Osteocyte (in vitro differentiated cells): ENCODE results near the gene TPO. TPM values are rescaled to one million over a fixed set of nuclear protein-coding genes. Genes with fewer than 3 reads are reported as not detected.

ENCODE experiments used
- DNase-seq: peaks from one replicate; pipeline ENCODE4 v3.0.0; 2021; ENCODE audit warnings: mixed read lengths; ENCODE audit not compliant: unreplicated experiment; ENCODE audit errors: extremely low spot score
- H3K27ac Mint-ChIP-seq: one replicate; pipeline ENCODE4 v1.8.0; 2021; ENCODE audit warnings: mild to moderate bottlenecking, mixed read lengths; ENCODE audit not compliant: unreplicated experiment
- H3K27me3 Mint-ChIP-seq: one replicate; pipeline ENCODE4 v1.8.0; 2021; ENCODE audit warnings: mixed read lengths; ENCODE audit not compliant: unreplicated experiment
- H3K36me3 Mint-ChIP-seq: one replicate; pipeline ENCODE4 v1.8.0; 2021; ENCODE audit warnings: mixed read lengths; ENCODE audit not compliant: unreplicated experiment
- H3K4me1 Mint-ChIP-seq: one replicate; pipeline ENCODE4 v1.8.0; 2021; ENCODE audit warnings: mixed read lengths; ENCODE audit not compliant: unreplicated experiment
- H3K4me3 Mint-ChIP-seq: one replicate; pipeline ENCODE4 v1.8.0; 2021; ENCODE audit warnings: mild to moderate bottlenecking, moderate library complexity, mixed read lengths; ENCODE audit not compliant: unreplicated experiment
- H3K9me3 Mint-ChIP-seq: one replicate; pipeline ENCODE4 v1.8.0; 2021; ENCODE audit warnings: mixed read lengths; ENCODE audit not compliant: unreplicated experiment
- CTCF ChIP-seq: fragments of 200-600 bp; sonication (generic); IDR thresholded peaks from 2 replicates; pipeline ENCODE4 v1.5.0; 2021; ENCODE audit warnings: antibody characterized with exemption, mild to moderate bottlenecking, moderate library complexity
- total RNA-seq: library from RNA; stranded (reverse); gene quantifications from 2 replicates; pipeline ENCODE4 v1.2.1, GENCODE V29; 2021

TPO gene
- total RNA-seq, 1 donor from 2014 or later, result not detected

DNA sequence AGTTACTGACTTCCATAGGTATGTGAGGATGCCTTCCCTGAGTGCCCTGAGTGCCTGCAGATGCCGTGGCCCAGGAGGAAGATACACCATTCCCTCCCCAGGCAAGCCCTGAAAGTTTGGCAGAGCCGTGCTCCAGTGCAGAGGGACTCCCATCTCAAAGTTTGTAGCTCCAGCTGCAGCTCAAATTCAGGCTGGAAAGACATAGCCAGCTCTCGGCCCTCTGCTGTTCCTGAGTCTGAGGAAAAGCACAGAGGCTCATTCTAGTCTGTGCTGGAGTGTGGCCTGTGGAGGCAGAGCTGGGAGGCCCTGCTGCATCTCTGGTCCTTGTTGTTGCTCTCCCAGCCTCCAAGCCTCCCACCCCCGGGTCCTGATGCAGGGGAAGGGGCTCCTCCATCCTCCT lies 15.9 kb upstream of the TPO start:
- TF ChIP-seq CTCF, result no peak
- Mint-ChIP-seq H3K4me3 (no peak overlapping the region), H3K9me3 (no peaks in the 10 kb centered on the region), H3K27me3 (no peaks in the 10 kb centered on the region), H3K36me3 (no peaks in the 10 kb centered on the region), H3K4me1 (no peaks in the 10 kb centered on the region), H3K27ac (no peak overlapping the region)
- DNase-seq, result no peak

DNA sequence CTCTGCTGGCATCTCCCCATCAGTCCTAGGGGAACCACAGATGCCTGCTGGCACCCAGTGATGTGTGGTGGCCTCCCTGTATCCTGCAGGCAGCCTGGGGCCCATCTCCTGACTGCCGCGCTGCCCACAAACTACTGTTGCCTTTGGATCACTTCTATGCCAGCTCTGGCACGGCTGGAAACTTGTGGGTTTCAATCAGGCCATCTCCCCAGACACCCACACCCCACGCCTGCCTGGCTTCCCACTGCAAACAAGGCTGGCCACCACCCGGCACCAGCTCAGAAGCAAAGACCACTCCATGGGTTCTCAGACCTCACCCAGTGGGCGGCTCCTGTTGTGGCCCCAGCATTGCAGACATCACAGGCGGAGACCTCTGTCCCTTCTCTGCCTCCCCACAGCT lies 15.1 kb upstream of the TPO start:
- Mint-ChIP-seq H3K9me3 (no peaks in the 10 kb centered on the region), H3K4me3 (no peak overlapping the region), H3K36me3 (no peaks in the 10 kb centered on the region), H3K27ac (no peak overlapping the region), H3K4me1 (no peaks in the 10 kb centered on the region), H3K27me3 (no peaks in the 10 kb centered on the region)
- TF ChIP-seq CTCF, result no peak
- DNase-seq, result no peak

DNA sequence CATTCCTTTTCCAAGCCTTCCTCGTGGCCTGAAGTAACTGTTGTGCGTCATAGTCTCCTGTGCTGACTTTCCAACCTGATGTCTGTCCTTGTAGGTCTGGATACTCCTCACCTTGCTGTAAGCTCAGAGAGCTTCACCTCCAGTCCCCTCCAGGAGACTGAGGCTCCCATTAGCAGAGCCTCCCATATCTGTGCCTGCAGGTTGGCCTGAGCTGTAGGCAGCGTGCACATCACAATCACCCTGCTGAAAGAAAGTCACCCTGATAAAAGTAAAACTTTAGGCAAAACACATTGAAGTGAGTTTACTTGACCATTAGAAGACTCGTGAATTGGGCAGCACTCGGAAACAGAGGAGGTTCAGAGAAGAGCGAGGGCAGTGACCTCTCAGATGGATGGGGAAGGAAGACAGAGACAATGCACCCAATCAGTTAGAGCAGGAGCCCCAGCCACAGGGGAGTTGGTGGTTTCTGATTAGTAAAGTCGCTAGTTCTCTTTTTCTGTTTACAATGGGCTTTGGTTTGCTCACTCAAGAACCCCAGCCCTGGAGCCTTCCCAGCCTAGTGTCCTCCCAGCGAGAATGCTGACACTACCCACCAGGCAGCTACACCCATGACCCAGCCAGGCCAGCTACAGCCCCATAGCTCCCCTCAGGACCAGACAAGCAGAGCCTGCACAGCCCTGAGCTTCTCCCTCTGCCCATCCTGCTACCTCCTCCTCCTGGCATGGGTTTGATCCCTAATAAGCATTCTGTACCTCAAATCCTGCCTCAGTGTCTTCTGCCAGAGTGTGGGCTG lies 12.1 kb upstream of the TPO start:
- Mint-ChIP-seq H3K4me1 (no peaks in the 10 kb centered on the region), H3K36me3 (no peaks in the 10 kb centered on the region), H3K27me3 (no peaks in the 10 kb centered on the region), H3K4me3 (no peak overlapping the region), H3K27ac (no peak overlapping the region), H3K9me3 (no peaks in the 10 kb centered on the region)
- DNase-seq, result no peak
- TF ChIP-seq CTCF, result no peak

DNA sequence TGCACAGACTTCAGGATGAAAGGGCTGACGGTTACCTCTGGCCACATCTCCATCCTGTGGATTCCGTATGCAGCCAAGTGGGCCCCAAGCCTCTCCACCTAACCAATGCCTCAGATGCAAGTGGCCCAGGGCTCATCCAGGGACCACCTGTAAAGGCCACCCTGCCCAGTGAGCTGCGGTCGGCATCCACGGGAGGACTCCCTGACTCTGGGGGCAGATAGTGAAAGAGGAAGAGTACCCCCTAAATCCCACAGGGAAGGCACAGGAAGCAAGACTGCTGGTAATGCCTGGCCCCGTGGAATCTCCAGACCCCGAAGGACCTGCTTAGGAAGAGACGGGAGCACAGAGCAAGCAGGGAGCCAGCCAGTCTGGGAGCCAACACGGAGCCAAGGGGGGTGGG lies 11.2 kb upstream of the TPO start:
- Mint-ChIP-seq H3K4me1 (no peaks in the 10 kb centered on the region), H3K27me3 (no peaks in the 10 kb centered on the region), H3K36me3 (no peaks in the 10 kb centered on the region), H3K27ac (no peak overlapping the region), H3K9me3 (no peaks in the 10 kb centered on the region), H3K4me3 (no peak overlapping the region)
- no peak for TF ChIP-seq CTCF
- DNase-seq, result no peak

DNA sequence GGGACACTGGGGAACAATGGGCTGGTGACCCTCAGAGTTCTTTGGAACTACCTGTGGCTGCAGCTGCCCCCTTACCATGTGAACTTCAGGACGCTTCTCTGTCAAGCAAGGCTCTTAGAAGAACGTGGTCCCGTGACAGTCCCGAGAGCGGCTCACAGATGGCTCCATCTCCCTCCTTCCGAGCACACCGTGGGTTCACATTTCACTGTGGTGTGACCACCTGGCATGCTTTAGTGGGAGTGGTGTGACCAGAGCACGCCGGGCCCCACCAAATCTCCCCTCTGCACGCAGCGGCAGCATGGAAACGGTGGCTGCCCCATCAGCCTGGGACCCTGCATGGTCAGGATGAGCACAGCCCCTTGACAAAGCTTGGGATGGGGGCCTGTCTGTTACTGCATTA lies 9.7 kb upstream of the TPO start:
- TF ChIP-seq CTCF, result no peak
- H3K36me3 Mint-ChIP-seq, result no peaks in the 10 kb centered on the region
- H3K27ac Mint-ChIP-seq, result no peak overlapping the region
- H3K27me3 Mint-ChIP-seq, result no peaks in the 10 kb centered on the region
- DNase-seq, result no peak
- H3K4me3 Mint-ChIP-seq, result no peak overlapping the region
- H3K4me1 Mint-ChIP-seq, result no peaks in the 10 kb centered on the region
- no peaks in the 10 kb centered on the region for H3K9me3 Mint-ChIP-seq
